ENCODE measurements around the gene SOX6. TPM values are rescaled to one million over a fixed set of nuclear protein-coding genes. Genes with fewer than 3 reads are reported as not detected.

Gene SOX6
- total RNA-seq, 2 experiments from 2014 or later = 0.13 TPM; not detected in 1

GRCh38 chr11:16169956-16170847 is 186.1 kb downstream of the SOX6 start:
- no TSS peak for BruUV-seq (replicated peaks)
- H3K36me3 ChIP-seq (ENCODE audit: insufficient read depth, low read length) = no peaks in the 10 kb centered on the region
- no peak for TF ChIP-seq CTCF (conservative IDR thresholded peaks at IDR 0.05; ENCODE audit: low read length)
- TF ChIP-seq EZH2phosphoT487 (IDR thresholded peaks at IDR 0.05; ENCODE audit: borderline replicate concordance, low read depth, low read length) = no peak
- H3K4me1 ChIP-seq (ENCODE audit: insufficient read depth, low read length, poor library complexity, severe bottlenecking) = no peaks in the 10 kb centered on the region
- no peaks in the 10 kb centered on the region for H3K79me2 ChIP-seq (ENCODE audit: insufficient read depth, low read depth, low read length)
- H3K27ac ChIP-seq (ENCODE audit: low read depth, low read length, poor library complexity, severe bottlenecking) = no peak overlapping the region
- H3K4me3 ChIP-seq (ENCODE audit: low read depth, low read length, poor library complexity, severe bottlenecking) = no peak overlapping the region
- H3K9me2 ChIP-seq (ENCODE audit: insufficient read depth, low read length) = no peaks in the 10 kb centered on the region
- POLR2A ChIA-PET = interaction anchor here (0.7 kb wide), 3 partner anchors 63 to 1254 kb away, joined by 3 to 4 read pairs (median 3); no protein-coding TSS in a partner anchor
- no peaks in the 10 kb centered on the region for H3K9me3 ChIP-seq (ENCODE audit: low read length)
- no peak overlapping the region for H3K4me2 ChIP-seq (ENCODE audit: low read length)
- no peak for DNase-seq (ENCODE audit: low spot score)
- H4K20me1 ChIP-seq (ENCODE audit: insufficient read depth, low read length) = no peaks in the 10 kb centered on the region
- H2AFZ ChIP-seq (ENCODE audit: low read length) = no peak overlapping the region
- intact Hi-C loops (cut with micrococcal nuclease; ENCODE audit: unreplicated experiment) = no loop called here
- CTCF ChIA-PET (ENCODE audit: unreplicated experiment) = no interaction called here

- Histone ChIP-seq H2AFZ (ENCODE audit: low read length) (no peak overlapping the region), H3K9me3 (ENCODE audit: low read length) (no peaks in the 10 kb centered on the region), H4K20me1 (ENCODE audit: insufficient read depth, low read length) (no peaks in the 10 kb centered on the region), H3K4me3 (ENCODE audit: low read depth, low read length, poor library complexity, severe bottlenecking) (no peak overlapping the region), H3K79me2 (ENCODE audit: insufficient read depth, low read depth, low read length) (no peaks in the 10 kb centered on the region), H3K9me2 (ENCODE audit: insufficient read depth, low read length) (no peaks in the 10 kb centered on the region), H3K4me1 (ENCODE audit: insufficient read depth, low read length, poor library complexity, severe bottlenecking) (no peaks in the 10 kb centered on the region), H3K4me2 (ENCODE audit: low read length) (no peak overlapping the region), H3K27ac (ENCODE audit: low read depth, low read length, poor library complexity, severe bottlenecking) (no peak overlapping the region), H3K36me3 (ENCODE audit: insufficient read depth, low read length) (no peaks in the 10 kb centered on the region)
- POLR2A ChIA-PET = interaction anchor here (0.6 to 0.7 kb wide), 3 partner anchors 231 to 1253 kb away, joined by 3 read pairs; no protein-coding TSS in a partner anchor
- TF ChIP-seq CTCF (conservative IDR thresholded peaks at IDR 0.05; ENCODE audit: low read length) = no peak
- TF ChIP-seq EZH2phosphoT487 (IDR thresholded peaks at IDR 0.05; ENCODE audit: borderline replicate concordance, low read depth, low read length) = no peak
- intact Hi-C loops (cut with micrococcal nuclease; ENCODE audit: unreplicated experiment) = no loop called here
- BruUV-seq (replicated peaks) = no TSS peak
- CTCF ChIA-PET (ENCODE audit: unreplicated experiment) = no interaction called here
- no peak for DNase-seq (ENCODE audit: low spot score)
Measured at GRCh38 chr11:16169541-16169940, 186.8 kb downstream of the SOX6 start.

Measured in OCI-LY7 (cell line).